Measurements from ENCODE around the gene HS3ST3A1. TPM values are rescaled to one million over a fixed set of nuclear protein-coding genes. Genes with fewer than 3 reads are reported as not detected.
"Not testable (repeated sequence)": the region's sequence is repeated elsewhere in the genome, so short reads cannot be mapped to it uniquely, and the experiment has no call there.

Gene HS3ST3A1
- total RNA-seq, 4 donors from 2014 or later, result 0.47 to 5.9 (median 1.9) TPM; not detected in 1

GRCh38 chr17:13498184-13498583 lies 103.5 kb downstream of the HS3ST3A1 start:
- no peak for TF ChIP-seq CTCF (IDR thresholded peaks at IDR 0.05)
- no peak for ATAC-seq (ENCODE audit: low FRiP score)

DNA sequence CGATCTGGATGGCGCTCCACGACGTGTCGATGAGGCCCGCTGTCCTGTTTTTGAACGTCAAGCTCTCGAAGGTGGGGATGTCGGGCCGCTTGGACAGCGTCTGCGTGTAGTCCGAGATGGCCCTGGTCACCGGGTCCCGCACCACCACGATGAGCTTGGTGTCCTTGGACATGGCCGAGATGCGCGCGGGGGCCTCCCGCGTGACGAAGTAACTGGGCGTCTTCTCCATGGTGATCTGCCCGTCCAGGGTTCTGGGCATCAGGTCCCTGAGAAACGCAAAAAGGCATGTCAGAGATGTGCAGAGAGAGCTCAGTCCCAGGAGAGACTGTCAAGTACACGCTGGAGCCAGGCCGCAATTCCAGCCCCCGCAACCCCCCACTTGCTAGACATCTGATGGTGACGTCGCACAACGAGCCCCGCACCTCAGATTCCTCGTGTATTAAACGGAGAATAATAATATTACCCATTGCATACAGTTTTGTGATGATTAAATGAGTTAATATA lies 105.1 kb downstream of the HS3ST3A1 start:
- DNase-seq (ENCODE audit: low spot score); ATAC-seq (ENCODE audit: low FRiP score): not testable (repeated sequence)

More at GRCh38 chr17:13498184-13498583, 103.5 kb downstream of the HS3ST3A1 start:
- DNase-seq (ENCODE audit: low spot score), result no peak

GRCh38 chr17:13495423-13495822 lies 106.3 kb downstream of the HS3ST3A1 start:
- ATAC-seq (ENCODE audit: low FRiP score), result no peak
- no peak for TF ChIP-seq CTCF (IDR thresholded peaks at IDR 0.05)
- DNase-seq (ENCODE audit: low spot score), result no peak

DNA sequence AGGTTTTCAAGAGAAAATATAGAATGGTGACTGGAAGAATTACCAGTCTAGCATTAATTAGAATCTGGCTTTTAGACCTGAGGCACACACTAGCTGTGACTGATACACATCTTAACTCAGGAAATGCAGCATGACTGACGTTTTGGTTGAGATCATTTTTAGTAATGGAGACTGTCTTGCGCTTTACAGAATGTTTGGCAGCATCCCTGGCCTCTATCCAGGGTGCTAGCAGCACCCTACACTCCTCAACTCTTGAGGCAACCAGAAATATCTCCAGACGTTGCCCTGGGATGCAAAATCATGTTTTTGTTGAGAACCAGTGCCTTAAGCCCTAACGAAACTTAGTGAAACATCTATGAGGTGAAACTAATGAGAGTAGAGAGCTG lies 109.0 kb downstream of the HS3ST3A1 start:
- DNase-seq (ENCODE audit: low spot score) (no peak), ATAC-seq (ENCODE audit: low FRiP score) (no peak)
- no peak for TF ChIP-seq CTCF (IDR thresholded peaks at IDR 0.05)

- no peak for DNase-seq (ENCODE audit: low spot score)
- no peak for ATAC-seq (ENCODE audit: low FRiP score)
- no peak for TF ChIP-seq CTCF (IDR thresholded peaks at IDR 0.05)
Observed at GRCh38 chr17:13491916-13492736, 109.6 kb downstream of the HS3ST3A1 start.

- TF ChIP-seq CTCF (IDR thresholded peaks at IDR 0.05), result no peak
- ATAC-seq (ENCODE audit: low FRiP score), result no peak
- no peak for DNase-seq (ENCODE audit: low spot score)
Observed at GRCh38 chr17:13491491-13491890, 110.2 kb downstream of the HS3ST3A1 start.

GRCh38 chr17:13490906-13491482 lies 110.7 kb downstream of the HS3ST3A1 start:
- DNase-seq (ENCODE audit: low spot score) (no peak), ATAC-seq (ENCODE audit: low FRiP score) (no peak)
- TF ChIP-seq CTCF (IDR thresholded peaks at IDR 0.05), result no peak

Measured in omental fat pad (tissue), 4 donors.